Hepatocyte (in vitro differentiated cells): Measurements from ENCODE around the gene GARIN6.

ENCODE experiments used
- CTCF ChIP-seq: fragments of 200-600 bp; sonication (generic); IDR thresholded peaks from 2 replicates; pipeline ENCODE4 v1.5.1; 2016; ENCODE audit warnings: antibody characterized with exemption, mild to moderate bottlenecking; ENCODE audit not compliant: poor library complexity
- EZH2 ChIP-seq: fragments of 200-600 bp; sonication (generic); IDR thresholded peaks from 2 replicates; pipeline ENCODE4 v1.6.1; 2016; ENCODE audit warnings: antibody characterized with exemption, mild to moderate bottlenecking, borderline replicate concordance
- EZH2phosphoT487 ChIP-seq: fragments of 200-600 bp; sonication (generic); IDR thresholded peaks from one replicate; pipeline ENCODE4 v1.6.1; 2018; ENCODE audit warnings: antibody characterized with exemption, mild to moderate bottlenecking, low read depth, moderate library complexity; ENCODE audit not compliant: unreplicated experiment, severe bottlenecking

- no peak for TF ChIP-seq CTCF
- TF ChIP-seq EZH2phosphoT487: no peak
- TF ChIP-seq EZH2: no peak
These were observed 32.7 kb downstream of the GARIN6 start for GRCh38 chr12:99680276-99680675.
